Brain microvascular endothelial cell (primary cell): Measurements from ENCODE around the gene WDR91.
"Not testable (repeated sequence)": the region's sequence is repeated elsewhere in the genome, so short reads cannot be mapped to it uniquely, and the experiment has no call there.

ENCODE experiments used
- DNase-seq: peaks from one replicate; pipeline ENCODE4 v3.0.0-alpha.2; 2020
- H3K27ac ChIP-seq: fragments of 250-450 bp; sonication (Bioruptor Pico); 2 replicates; pipeline ENCODE4 v1.5.1; 2020; ENCODE audit warnings: mild to moderate bottlenecking, moderate library complexity
- H3K27me3 ChIP-seq: fragments of 250-450 bp; sonication (Bioruptor Pico); replicated peaks from 2 replicates; pipeline ENCODE4 v1.5.1; 2020; ENCODE audit warnings: mild to moderate bottlenecking
- H3K36me3 ChIP-seq: fragments of 250-450 bp; sonication (Bioruptor Pico); replicated peaks from 2 replicates; pipeline ENCODE4 v1.5.1; 2020; ENCODE audit warnings: mild to moderate bottlenecking
- H3K4me3 ChIP-seq: 2 replicates; pipeline ENCODE4 v1.5.1; 2011; ENCODE audit warnings: low read depth, mild to moderate bottlenecking, control low read depth, low read length, moderate library complexity
- CTCF ChIP-seq: IDR thresholded peaks from 2 replicates; pipeline ENCODE4 v1.5.1; 2011; ENCODE audit warnings: low read depth, mild to moderate bottlenecking, moderate library complexity, low read length, control low read depth, inconsistent platforms; ENCODE audit errors: missing control alignments
- in situ Hi-C: cut with HindIII; loops from 2 replicates; pipeline ENCODE4 v1.10.0; 2017; ENCODE audit warnings: low sequenced_read_pairs, low pct_ligation_motif_present

WDR91 gene

GRCh38 chr7:135236727-135237126, 25.4 kb upstream of the WDR91 start:
- in situ Hi-C loops = no loop called here
- Histone ChIP-seq H3K27me3 (no peaks in the 10 kb centered on the region), H3K4me3 (no peak overlapping the region), H3K27ac (no peak overlapping the region), H3K36me3 (no peaks in the 10 kb centered on the region)
- DNase-seq = no peak
- no peak for TF ChIP-seq CTCF

GRCh38 chr7:135235841-135236240, 24.5 kb upstream of the WDR91 start:
- in situ Hi-C loops = no loop called here
- TF ChIP-seq CTCF = no peak
- no peaks in the 10 kb centered on the region for H3K27me3 ChIP-seq
- no peak for DNase-seq
- no peak overlapping the region for H3K27ac ChIP-seq
- no peaks in the 10 kb centered on the region for H3K36me3 ChIP-seq
- H3K4me3 ChIP-seq = no peak overlapping the region

- no peaks in the 10 kb centered on the region for H3K27me3 ChIP-seq
- no peak for TF ChIP-seq CTCF
- H3K4me3 ChIP-seq = no peak overlapping the region
- DNase-seq = no peak
- no peak overlapping the region for H3K27ac ChIP-seq
- no peaks in the 10 kb centered on the region for H3K36me3 ChIP-seq
- in situ Hi-C loops = no loop called here
Observed at GRCh38 chr7:135234727-135235126, 23.4 kb upstream of the WDR91 start.

GRCh38 chr7:135234095-135234494, 22.8 kb upstream of the WDR91 start:
- H3K36me3 ChIP-seq, DNase-seq, H3K27me3 ChIP-seq, H3K4me3 ChIP-seq, H3K27ac ChIP-seq, in situ Hi-C loops: not testable (repeated sequence)

GRCh38 chr7:135233570-135233969, 22.2 kb upstream of the WDR91 start, which contains the start of gene STRA8:
STRA8 (plus strand) TSS chr7:135233838; CDS start chr7:135240525, 6,687 bp downstream.
- no peak within 1 kb of the TSS for H3K4me3 ChIP-seq
- DNase-seq = no peak
- H3K27ac ChIP-seq = no peak within 1 kb of the TSS
- H3K27me3 ChIP-seq = no peaks in the 10 kb centered on the region
- H3K36me3 ChIP-seq = no peaks in the 10 kb centered on the region
- in situ Hi-C loops = no loop called here
- TF ChIP-seq CTCF = no peak

GRCh38 chr7:135232720-135233119, 21.4 kb upstream of the WDR91 start:
- Histone ChIP-seq H3K4me3 (no peak overlapping the region), H3K36me3 (no peaks in the 10 kb centered on the region), H3K27me3 (no peaks in the 10 kb centered on the region), H3K27ac (no peak overlapping the region)
- DNase-seq = no peak
- TF ChIP-seq CTCF = peak; percentile 53
- in situ Hi-C loops = no loop called here

GRCh38 chr7:135232087-135232486, 20.8 kb upstream of the WDR91 start:
- H3K4me3 ChIP-seq = no peak overlapping the region
- DNase-seq = no peak
- TF ChIP-seq CTCF = no peak
- no peaks in the 10 kb centered on the region for H3K27me3 ChIP-seq
- no peak overlapping the region for H3K27ac ChIP-seq
- no peaks in the 10 kb centered on the region for H3K36me3 ChIP-seq
- in situ Hi-C loops = no loop called here
